Hematopoietic multipotent progenitor cell treated with erythropoietin and hydrocortisone succinate and interleukin-3 and kit ligand, for 4 days (in vitro differentiated cells): ENCODE measurements around the gene SDCCAG8.

Experiments used
- DNase-seq: peaks from one replicate; pipeline ENCODE4 v3.0.0-alpha.2; 2015

The SDCCAG8 gene

GRCh38 chr1:243254927-243255790 is 682 bp upstream of the SDCCAG8 start, which contains the start of gene CEP170:
Gene CEP170 (minus strand): TSS chr1:243255281. CDS start chr1:243225280, 30,001 bp downstream.
- DNase-seq, result peak; percentile 99

GRCh38 chr1:243256590-243256989 is 749 bp downstream of the SDCCAG8 start:
- no peak for DNase-seq

- DNase-seq, result no peak
These were observed 1.3 kb downstream of the SDCCAG8 start for GRCh38 chr1:243257189-243257588.

- no peak for DNase-seq
These were observed 2.9 kb downstream of the SDCCAG8 start for GRCh38 chr1:243258731-243259130.

- DNase-seq, result no peak
These were observed 4.5 kb downstream of the SDCCAG8 start for GRCh38 chr1:243260221-243260880.

GRCh38 chr1:243261390-243261789 is 5.5 kb downstream of the SDCCAG8 start:
- DNase-seq, result no peak

GRCh38 chr1:243264717-243265116 is 8.9 kb downstream of the SDCCAG8 start:
- peak; percentile 86 for DNase-seq

- no peak for DNase-seq
These were observed 10.4 kb downstream of the SDCCAG8 start for GRCh38 chr1:243266231-243266630.

GRCh38 chr1:243267471-243267880 is 11.6 kb downstream of the SDCCAG8 start:
- peak; percentile 56 for DNase-seq

- DNase-seq, result peak; percentile 73
These were observed 12.2 kb downstream of the SDCCAG8 start for GRCh38 chr1:243267914-243268653.

GRCh38 chr1:243268751-243269460 is 13.1 kb downstream of the SDCCAG8 start:
- DNase-seq, result no peak

GRCh38 chr1:243269461-243269801 is 13.6 kb downstream of the SDCCAG8 start:
- no peak for DNase-seq

GRCh38 chr1:243270097-243270864 is 14.4 kb downstream of the SDCCAG8 start:
- peak; percentile 42 for DNase-seq

GRCh38 chr1:243271996-243272395 is 16.2 kb downstream of the SDCCAG8 start:
- DNase-seq, result no peak

- DNase-seq, result no peak
These were observed 16.6 kb downstream of the SDCCAG8 start for GRCh38 chr1:243272401-243272800.

GRCh38 chr1:243273506-243273905 is 17.7 kb downstream of the SDCCAG8 start:
- DNase-seq, result no peak

- no peak for DNase-seq
These were observed 18.1 kb downstream of the SDCCAG8 start for GRCh38 chr1:243273945-243274344.

GRCh38 chr1:243275316-243275715 is 19.5 kb downstream of the SDCCAG8 start:
- no peak for DNase-seq

- DNase-seq, result no peak
These were observed 24.8 kb downstream of the SDCCAG8 start for GRCh38 chr1:243280571-243281129.

GRCh38 chr1:243281672-243282071 is 25.8 kb downstream of the SDCCAG8 start:
- DNase-seq, result no peak

- peak; percentile 50 for DNase-seq
These were observed 30.7 kb downstream of the SDCCAG8 start for GRCh38 chr1:243286409-243287122.
